ENCODE measurements around the gene ANKS1B.

- no peak for TF ChIP-seq CTCF (IDR thresholded peaks at IDR 0.05; ENCODE audit: insufficient read depth, low read depth, low read length)
- TF ChIP-seq EZH2 (IDR thresholded peaks at IDR 0.05; ENCODE audit: insufficient read depth, low read length), result peak; percentile 76
These were observed 1090.2 kb downstream of the ANKS1B start for GRCh38 chr12:98894412-98895085.
